ENCODE results near the gene RAB3GAP2. TPM values are rescaled to one million over a fixed set of nuclear protein-coding genes. Genes with fewer than 3 reads are reported as not detected.
"Not testable (repeated sequence)": the region's sequence is repeated elsewhere in the genome, so short reads cannot be mapped to it uniquely, and the experiment has no call there.

Gene RAB3GAP2
- total RNA-seq, 2 experiments from 2014 or later, result 34.7 to 39.4 TPM

DNA sequence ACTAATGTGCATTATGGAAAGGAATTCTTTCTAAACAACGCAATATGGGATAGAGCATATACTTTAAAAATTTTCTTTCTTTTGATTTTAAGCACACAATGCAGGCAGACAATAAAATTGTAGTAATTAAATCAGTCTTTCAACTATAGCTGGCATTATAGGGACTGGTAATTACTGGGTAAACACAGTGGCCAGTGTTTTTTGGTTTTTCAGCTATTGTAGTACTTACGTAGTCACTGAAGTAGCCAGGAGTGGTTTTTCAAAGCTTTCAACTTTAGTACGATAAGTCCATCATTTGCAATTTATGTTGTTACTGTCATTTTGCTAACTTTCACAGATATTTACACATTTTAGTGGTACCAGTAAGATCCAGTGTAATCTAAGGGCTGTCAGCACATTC, 50.6 kb downstream of the RAB3GAP2 start:
- Histone ChIP-seq H3K4me3 (ENCODE audit: low read length) (no peak overlapping the region), H3K4me1 (ENCODE audit: insufficient read depth, low read length) (peaks cover 5% of the 10 kb centered on the region), H3K27me3 (ENCODE audit: control insufficient read depth in 1 of 2, insufficient read depth in 2 of 2, low read length in 2 of 2) (no peaks in the 10 kb centered on the region), H3K9me3 (ENCODE audit: control insufficient read depth in 1 of 2, insufficient read depth in 1 of 2, low read length in 2 of 2) (no peaks in the 10 kb centered on the region), H3K36me3 (ENCODE audit: insufficient read depth, low read length) (peaks cover 4% of the 10 kb centered on the region), H3K27ac (ENCODE audit: low read depth in 1 of 2, low read length in 2 of 2) (no peak overlapping the region)
- ChIA-PET POLR2A (no interaction called here), CTCF (interaction anchor here (1.7 kb wide), 1 partner anchor 9 kb away, joined by 4 read pairs; no protein-coding TSS in a partner anchor)
- Mint-ChIP-seq H3K9me3 (no peaks in the 10 kb centered on the region), H3K4me3 (no peak overlapping the region), H3K27me3 (no peaks in the 10 kb centered on the region), H3K27ac (no peak overlapping the region), H3K4me1 (ENCODE audit: low read depth) (peaks cover 83% of the 10 kb centered on the region), H3K36me3 (ENCODE audit: low read depth) (peaks cover 13% of the 10 kb centered on the region)
- no peak for DNase-seq
- TF ChIP-seq, protein P1, sequence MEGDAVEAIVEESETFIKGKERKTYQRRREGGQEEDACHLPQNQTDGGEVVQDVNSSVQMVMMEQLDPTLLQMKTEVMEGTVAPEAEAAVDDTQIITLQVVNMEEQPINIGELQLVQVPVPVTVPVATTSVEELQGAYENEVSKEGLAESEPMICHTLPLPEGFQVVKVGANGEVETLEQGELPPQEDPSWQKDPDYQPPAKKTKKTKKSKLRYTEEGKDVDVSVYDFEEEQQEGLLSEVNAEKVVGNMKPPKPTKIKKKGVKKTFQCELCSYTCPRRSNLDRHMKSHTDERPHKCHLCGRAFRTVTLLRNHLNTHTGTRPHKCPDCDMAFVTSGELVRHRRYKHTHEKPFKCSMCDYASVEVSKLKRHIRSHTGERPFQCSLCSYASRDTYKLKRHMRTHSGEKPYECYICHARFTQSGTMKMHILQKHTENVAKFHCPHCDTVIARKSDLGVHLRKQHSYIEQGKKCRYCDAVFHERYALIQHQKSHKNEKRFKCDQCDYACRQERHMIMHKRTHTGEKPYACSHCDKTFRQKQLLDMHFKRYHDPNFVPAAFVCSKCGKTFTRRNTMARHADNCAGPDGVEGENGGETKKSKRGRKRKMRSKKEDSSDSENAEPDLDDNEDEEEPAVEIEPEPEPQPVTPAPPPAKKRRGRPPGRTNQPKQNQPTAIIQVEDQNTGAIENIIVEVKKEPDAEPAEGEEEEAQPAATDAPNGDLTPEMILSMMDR (IDR thresholded peaks at IDR 0.05), result no peak
- ATAC-seq (ENCODE audit: poor library complexity), result no peak
- intact Hi-C loops (cut with DNase I, micrococcal nuclease), result no loop called here

DNA sequence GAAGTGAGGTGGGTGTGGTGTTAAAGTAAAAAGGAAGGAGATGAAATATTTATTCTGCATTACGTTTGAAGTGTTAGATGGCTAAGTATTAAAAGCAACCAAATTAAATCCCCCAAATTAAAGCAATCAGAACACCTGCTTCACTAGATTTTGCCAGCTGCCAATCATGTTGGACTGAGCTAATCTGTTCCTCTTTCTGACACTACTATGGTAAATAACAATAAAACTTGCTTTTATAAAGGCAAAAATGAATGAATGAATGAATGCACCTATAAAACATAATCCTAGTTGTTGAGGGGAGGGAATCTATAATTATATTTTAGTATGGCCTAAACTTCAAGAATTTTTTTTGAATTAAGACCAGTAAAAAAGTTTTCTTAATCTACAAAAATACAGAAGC, 51.0 kb downstream of the RAB3GAP2 start:
- peaks cover 82% of the 10 kb centered on the region for H3K4me1 Mint-ChIP-seq (ENCODE audit: low read depth)
- ATAC-seq (ENCODE audit: poor library complexity) (no peak), DNase-seq (no peak)
- POLR2A ChIA-PET, result no interaction called here
- no peaks in the 10 kb centered on the region for H3K27me3 ChIP-seq (ENCODE audit: control insufficient read depth in 1 of 2, insufficient read depth in 2 of 2, low read length in 2 of 2)
- TF ChIP-seq, protein P1 (IDR thresholded peaks at IDR 0.05), result no peak
- no peaks in the 10 kb centered on the region for H3K27me3 Mint-ChIP-seq
- H3K9me3 Mint-ChIP-seq, result no peaks in the 10 kb centered on the region
- H3K4me3 ChIP-seq (ENCODE audit: low read length), result no peak overlapping the region
- peaks cover 5% of the 10 kb centered on the region for H3K4me1 ChIP-seq (ENCODE audit: insufficient read depth, low read length)
- CTCF ChIA-PET, result interaction anchor here (0.5 to 1.7 kb wide), 3 partner anchors 9 to 17 kb away, joined by 3 to 4 read pairs (median 3); no protein-coding TSS in a partner anchor
- no peak overlapping the region for H3K4me3 Mint-ChIP-seq
- H3K9me3 ChIP-seq (ENCODE audit: control insufficient read depth in 1 of 2, insufficient read depth in 1 of 2, low read length in 2 of 2), result no peaks in the 10 kb centered on the region
- intact Hi-C loops (cut with DNase I, micrococcal nuclease), result no loop called here
- H3K27ac Mint-ChIP-seq, result no peak overlapping the region
- H3K27ac ChIP-seq (ENCODE audit: low read depth in 1 of 2, low read length in 2 of 2), result no peak overlapping the region
- H3K36me3 ChIP-seq (ENCODE audit: insufficient read depth, low read length), result peaks cover 4% of the 10 kb centered on the region
- H3K36me3 Mint-ChIP-seq (ENCODE audit: low read depth), result peaks cover 10% of the 10 kb centered on the region

DNA sequence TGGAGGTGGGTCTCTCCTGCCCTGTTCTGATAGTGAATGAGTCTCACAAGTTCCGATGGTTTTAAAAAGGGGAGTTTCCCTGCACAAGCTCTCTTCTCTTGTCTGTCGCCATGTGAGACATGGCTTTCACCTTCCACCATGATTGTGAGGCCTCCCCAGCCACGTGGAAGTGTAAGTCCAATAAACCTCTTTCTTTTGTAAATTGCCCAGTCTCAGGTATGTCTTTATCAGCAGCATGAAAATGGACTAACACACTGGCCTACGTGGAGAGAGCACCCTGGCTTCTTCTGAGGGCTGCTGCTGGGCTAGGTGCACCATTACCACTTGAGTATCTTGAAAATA, 51.6 kb downstream of the RAB3GAP2 start:
- POLR2A ChIA-PET, result interaction anchor here (1.5 kb wide), 1 partner anchor 11 kb away, joined by 3 read pairs; no protein-coding TSS in a partner anchor
- DNase-seq; H3K4me3 ChIP-seq (ENCODE audit: low read length); H3K27me3 ChIP-seq (ENCODE audit: control insufficient read depth in 1 of 2, insufficient read depth in 2 of 2, low read length in 2 of 2); H3K36me3 Mint-ChIP-seq (ENCODE audit: low read depth); intact Hi-C loops (cut with DNase I, micrococcal nuclease); H3K4me1 ChIP-seq (ENCODE audit: insufficient read depth, low read length); ATAC-seq (ENCODE audit: poor library complexity); H3K9me3 ChIP-seq (ENCODE audit: control insufficient read depth in 1 of 2, insufficient read depth in 1 of 2, low read length in 2 of 2); H3K27me3 Mint-ChIP-seq; H3K9me3 Mint-ChIP-seq; H3K36me3 ChIP-seq (ENCODE audit: insufficient read depth, low read length); H3K4me3 Mint-ChIP-seq; H3K27ac ChIP-seq (ENCODE audit: low read depth in 1 of 2, low read length in 2 of 2): not testable (repeated sequence)
- Mint-ChIP-seq H3K27ac (peak overlapping the region; percentile 30), H3K4me1 (ENCODE audit: low read depth) (peaks cover 80% of the 10 kb centered on the region)
- CTCF ChIA-PET, result interaction anchor here (0.5 to 0.9 kb wide), 2 partner anchors 13 to 16 kb away, joined by 3 read pairs; no protein-coding TSS in a partner anchor

Data from CD4-positive, alpha-beta T cell (primary cell).